GM23338 (cell line): Measurements from ENCODE around the gene PABPN1. TPM values are rescaled to one million over a fixed set of nuclear protein-coding genes. Genes with fewer than 3 reads are reported as not detected.

Experiments used
- ATAC-seq: fragments of 200-7000 bp; cut with Tn5 transposase; 3 replicates; pipeline ENCODE4 v1.9.1; 2020
- DNase-seq: peaks from one replicate; pipeline ENCODE4 v3.0.0-alpha.2; 2015; ENCODE audit warnings: low spot score
- H2AFZ ChIP-seq: fragments of 200-600 bp; sonication (generic); 2 replicates; pipeline ENCODE4 v1.8.0; 2016; ENCODE audit warnings: antibody characterized with exemption, mild to moderate bottlenecking, moderate library complexity
- H3F3A ChIP-seq: fragments of 200-600 bp; sonication (generic); replicated peaks from 2 replicates; pipeline ENCODE4 v1.8.0; 2017; ENCODE audit warnings: antibody characterized with exemption, mixed run types, low read depth
- H3K27ac ChIP-seq: fragments of 200-600 bp; sonication (generic); 2 replicates; pipeline ENCODE4 v1.6.1; 2016; ENCODE audit warnings: low read depth
- H3K27me3 ChIP-seq: fragments of 200-600 bp; sonication (generic); 2 replicates; pipeline ENCODE4 v1.8.0; 2016; ENCODE audit warnings: mild to moderate bottlenecking, mixed run types, moderate library complexity; ENCODE audit not compliant: insufficient read depth
- H3K36me3 ChIP-seq: fragments of 200-600 bp; sonication (generic); 2 replicates; pipeline ENCODE4 v1.8.0; 2016; ENCODE audit warnings: mild to moderate bottlenecking; ENCODE audit not compliant: insufficient read depth
- H3K4me1 ChIP-seq: fragments of 200-600 bp; sonication (generic); 2 replicates; pipeline ENCODE4 v1.8.0; 2016; ENCODE audit warnings: mild to moderate bottlenecking, moderate library complexity; ENCODE audit not compliant: insufficient read depth
- H3K4me2 ChIP-seq: fragments of 200-600 bp; sonication (generic); 2 replicates; pipeline ENCODE4 v1.7.1; 2017; ENCODE audit warnings: mixed run types
- H3K4me3 ChIP-seq: fragments of 200-600 bp; sonication (generic); 2 replicates; pipeline ENCODE4 v1.6.1; 2016; ENCODE audit warnings: mixed run types
- H3K79me2 ChIP-seq: fragments of 200-600 bp; sonication (generic); replicated peaks from 2 replicates; pipeline ENCODE4 v1.8.0; 2017; ENCODE audit warnings: mild to moderate bottlenecking; ENCODE audit not compliant: insufficient read depth
- H3K9me2 ChIP-seq: fragments of 200-600 bp; sonication (generic); 2 replicates; pipeline ENCODE4 v1.8.0; 2017; ENCODE audit not compliant: insufficient read depth
- H4K20me1 ChIP-seq: fragments of 200-600 bp; sonication (generic); replicated peaks from 2 replicates; pipeline ENCODE4 v1.8.0; 2017; ENCODE audit warnings: mild to moderate bottlenecking; ENCODE audit not compliant: insufficient read depth
- H3K27ac Mint-ChIP-seq: 2 replicates; pipeline ENCODE4 v1.8.0; 2020; ENCODE audit warnings: inconsistent platforms, mild to moderate bottlenecking, moderate library complexity, mixed read lengths
- H3K27me3 Mint-ChIP-seq: 3 replicates; pipeline ENCODE4 v1.8.0; 2022; ENCODE audit warnings: low read depth, mild to moderate bottlenecking, moderate library complexity, mixed read lengths, inconsistent platforms; ENCODE audit not compliant: insufficient read depth, poor library complexity
- H3K36me3 Mint-ChIP-seq: 3 replicates; pipeline ENCODE4 v1.8.0; 2021; ENCODE audit warnings: low read depth, mild to moderate bottlenecking, inconsistent platforms, moderate library complexity, mixed read lengths
- H3K4me1 Mint-ChIP-seq: 3 replicates; pipeline ENCODE4 v1.8.0; 2020; ENCODE audit warnings: mild to moderate bottlenecking, inconsistent platforms, mixed read lengths
- H3K4me3 Mint-ChIP-seq: 3 replicates; pipeline ENCODE4 v1.8.0; 2021; ENCODE audit warnings: moderate library complexity, mild to moderate bottlenecking, inconsistent platforms, mixed read lengths
- H3K9me3 Mint-ChIP-seq: 3 replicates; pipeline ENCODE4 v1.8.0; 2020; ENCODE audit warnings: moderate library complexity, mild to moderate bottlenecking, inconsistent platforms, mixed read lengths
- CTCF ChIP-seq, 2 experiments: fragments of 200-600 bp in 1 of 2; sonication (generic) in 1 of 2; conservative IDR thresholded peaks; 2 replicates each; pipeline versions ENCODE4 v1.5.1 to v1.6.1; 2016 to 2017; ENCODE audit warnings: antibody characterized with exemption in 2 of 2, low read depth in 2 of 2, mild to moderate bottlenecking in 2 of 2, moderate library complexity in 1 of 2
- EZH2 ChIP-seq: fragments of 200-600 bp; sonication (generic); IDR thresholded peaks from one replicate; pipeline ENCODE4 v1.8.0; 2017; ENCODE audit warnings: antibody characterized with exemption, mild to moderate bottlenecking, low read depth; ENCODE audit not compliant: unreplicated experiment
- EZH2phosphoT487 ChIP-seq: fragments of 200-600 bp; sonication (generic); IDR thresholded peaks from one replicate; pipeline ENCODE4 v1.8.1; 2018; ENCODE audit warnings: antibody characterized with exemption; ENCODE audit not compliant: unreplicated experiment
- JUNB ChIP-seq: IDR thresholded peaks from one replicate; pipeline ENCODE4 v1.6.1; 2016; ENCODE audit warnings: antibody characterized with exemption; ENCODE audit not compliant: unreplicated experiment
- NANOG ChIP-seq: IDR thresholded peaks from 2 replicates; pipeline ENCODE4 v1.6.1; 2016; ENCODE audit warnings: antibody characterized with exemption, borderline replicate concordance
- POLR2AphosphoS5 ChIP-seq: IDR thresholded peaks from 2 replicates; pipeline ENCODE4 v1.6.1; 2016; ENCODE audit warnings: antibody characterized with exemption, low read depth
- STAT1 ChIP-seq: IDR thresholded peaks from one replicate; pipeline ENCODE4 v1.6.1; 2016; ENCODE audit warnings: antibody characterized with exemption; ENCODE audit not compliant: unreplicated experiment
- ZNF114 ChIP-seq: fragments of 250-450 bp; sonication (Bioruptor Pico); IDR thresholded peaks from 2 replicates; pipeline ENCODE4 v1.5.0; 2020; ENCODE audit warnings: mild to moderate bottlenecking, moderate library complexity
- ZNF331 ChIP-seq: fragments of 250-450 bp; sonication (Bioruptor Pico); IDR thresholded peaks from 2 replicates; pipeline ENCODE4 v1.5.0; 2020; ENCODE audit warnings: low read depth, mild to moderate bottlenecking, moderate library complexity
- ZNF462 ChIP-seq: fragments of 250-450 bp; sonication (Bioruptor Pico); IDR thresholded peaks from 2 replicates; pipeline ENCODE4 v1.5.0; 2020; ENCODE audit warnings: mild to moderate bottlenecking, moderate library complexity
- polyA plus RNA-seq: library from polyadenylated mRNA; unstranded; fragments of >200 nt; fragmentation: Nextera tagmentation; extraction: Ambion mirVana; gene quantifications from 2 replicates; pipeline ENCODE4 v1.2.1, GENCODE V29; 2016
- total RNA-seq: library from RNA; depleted of rRNA; stranded (reverse); fragments of >200 nt; shearing (Covaris generic); gene quantifications from 2 replicates; pipeline ENCODE4 v1.2.3, GENCODE V29; 2014
- TF ChIP-seq, protein P1 (sequence below): IDR thresholded peaks from 2 replicates; pipeline ENCODE4 v1.6.1; 2016; ENCODE audit warnings: antibody characterized with exemption

PABPN1 gene
- total and polyA plus RNA-seq, 2 experiments from 2014 or later = 116 to 342 TPM

DNA sequence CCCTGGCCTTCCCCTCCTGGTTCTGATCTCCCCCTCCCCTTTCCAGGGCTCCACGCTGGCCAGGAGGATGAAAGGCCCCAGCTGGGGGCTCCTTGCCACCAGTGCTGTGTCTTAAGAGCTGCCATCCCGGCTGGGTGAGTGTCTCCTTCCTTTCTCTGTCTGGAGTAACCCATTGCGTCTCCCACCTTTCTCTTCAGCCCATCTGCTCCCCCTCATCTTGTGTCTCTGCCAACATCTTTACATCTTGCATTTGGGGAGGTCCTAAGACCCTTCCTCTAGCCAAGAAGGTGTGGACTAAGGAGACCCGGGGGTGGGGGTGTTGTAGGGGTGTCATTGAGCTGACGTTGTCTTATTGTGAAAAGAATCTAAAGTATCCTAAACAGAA lies 14.1 kb upstream of the PABPN1 start:
- peaks cover 11% of the 10 kb centered on the region; the same call in 1 of the 2 replicates for H3K79me2 ChIP-seq
- peaks cover 15% of the 10 kb centered on the region for H3K4me1 ChIP-seq
- H3K27me3 Mint-ChIP-seq = peaks cover 18% of the 10 kb centered on the region
- H3K4me1 Mint-ChIP-seq = peaks cover 26% of the 10 kb centered on the region
- no peak for TF ChIP-seq CTCF (conservative IDR thresholded peaks at IDR 0.05; ENCODE audit: low read depth in 2 of 2)
- no peak for TF ChIP-seq ZNF462
- TF ChIP-seq ZNF114 (CRISPR knock-in tag) = no peak
- no peak for TF ChIP-seq JUNB
- no peak for TF ChIP-seq EZH2
- TF ChIP-seq, protein P1, sequence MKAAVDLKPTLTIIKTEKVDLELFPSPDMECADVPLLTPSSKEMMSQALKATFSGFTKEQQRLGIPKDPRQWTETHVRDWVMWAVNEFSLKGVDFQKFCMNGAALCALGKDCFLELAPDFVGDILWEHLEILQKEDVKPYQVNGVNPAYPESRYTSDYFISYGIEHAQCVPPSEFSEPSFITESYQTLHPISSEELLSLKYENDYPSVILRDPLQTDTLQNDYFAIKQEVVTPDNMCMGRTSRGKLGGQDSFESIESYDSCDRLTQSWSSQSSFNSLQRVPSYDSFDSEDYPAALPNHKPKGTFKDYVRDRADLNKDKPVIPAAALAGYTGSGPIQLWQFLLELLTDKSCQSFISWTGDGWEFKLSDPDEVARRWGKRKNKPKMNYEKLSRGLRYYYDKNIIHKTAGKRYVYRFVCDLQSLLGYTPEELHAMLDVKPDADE = no peak
- no peak for TF ChIP-seq ZNF331 (CRISPR knock-in tag)
- no peak for TF ChIP-seq STAT1
- TF ChIP-seq EZH2phosphoT487 = no peak
- no peak for TF ChIP-seq NANOG
- TF ChIP-seq POLR2AphosphoS5 = no peak
- no peaks in the 10 kb centered on the region for H3K9me2 ChIP-seq
- no peaks in the 10 kb centered on the region; the same call in 1 of the 2 replicates for H4K20me1 ChIP-seq
- peaks cover 12% of the 10 kb centered on the region for H3F3A ChIP-seq
- no peaks in the 10 kb centered on the region; the same call in 1 of the 2 replicates for H3K36me3 ChIP-seq
- H3K27ac ChIP-seq = peak overlapping the region; percentile 82
- H3K4me3 ChIP-seq = peak overlapping the region; percentile 85
- DNase-seq (no peak), ATAC-seq (no peak)
- peak overlapping the region; percentile 96 for H3K27ac Mint-ChIP-seq
- H3K27me3 ChIP-seq = peaks cover 27% of the 10 kb centered on the region
- H3K36me3 Mint-ChIP-seq = peaks cover 20% of the 10 kb centered on the region; the same call in 2 of the 3 replicates
- no peaks in the 10 kb centered on the region; the same call in 2 of the 3 replicates for H3K9me3 Mint-ChIP-seq
- peak overlapping the region; percentile 45; the same call in 1 of the 2 replicates for H2AFZ ChIP-seq
- H3K4me3 Mint-ChIP-seq = peak overlapping the region; percentile 94
- H3K4me2 ChIP-seq = peak overlapping the region; percentile 96
